Glutamatergic neuron (in vitro differentiated cells): ENCODE measurements around the gene UCK2. TPM values are rescaled to one million over a fixed set of nuclear protein-coding genes. Genes with fewer than 3 reads are reported as not detected.

ENCODE experiments used
- DNase-seq: peaks from one replicate; pipeline ENCODE4 v3.0.0; 2022
- H3K27ac Mint-ChIP-seq: one replicate; pipeline ENCODE4 v1.8.0; 2020; ENCODE audit warnings: mild to moderate bottlenecking, mixed read lengths, inconsistent platforms; ENCODE audit not compliant: unreplicated experiment
- H3K27me3 Mint-ChIP-seq: one replicate; pipeline ENCODE4 v1.8.0; 2020; ENCODE audit warnings: mild to moderate bottlenecking, moderate library complexity, mixed read lengths, inconsistent platforms; ENCODE audit not compliant: unreplicated experiment
- H3K36me3 Mint-ChIP-seq: one replicate; pipeline ENCODE4 v1.8.0; 2020; ENCODE audit warnings: mild to moderate bottlenecking, mixed read lengths, inconsistent platforms; ENCODE audit not compliant: unreplicated experiment
- H3K4me1 Mint-ChIP-seq: one replicate; pipeline ENCODE4 v1.8.0; 2020; ENCODE audit warnings: mild to moderate bottlenecking, low read depth, mixed read lengths, inconsistent platforms; ENCODE audit not compliant: unreplicated experiment
- H3K4me3 Mint-ChIP-seq: one replicate; pipeline ENCODE4 v1.8.0; 2020; ENCODE audit warnings: mild to moderate bottlenecking, mixed read lengths, inconsistent platforms; ENCODE audit not compliant: unreplicated experiment
- H3K9me3 Mint-ChIP-seq: one replicate; pipeline ENCODE4 v1.8.0; 2020; ENCODE audit warnings: mild to moderate bottlenecking, moderate library complexity, mixed read lengths, inconsistent platforms; ENCODE audit not compliant: unreplicated experiment
- CTCF ChIP-seq: fragments of 200-600 bp; sonication (generic); IDR thresholded peaks from one replicate; pipeline ENCODE4 v1.5.0; 2021; ENCODE audit not compliant: partially characterized antibody, unreplicated experiment
- total RNA-seq: library from RNA; stranded (reverse); fragmentation: NEBNext Ultra II Directional; extraction: Animal tissue kit (Norgen Biotek cat#: 25700); gene quantifications from one replicate; pipeline ENCODE4 v1.2.1, GENCODE V29; 2021; ENCODE audit not compliant: unreplicated experiment

Gene UCK2
- total RNA-seq, 1 donor from 2014 or later = 29.9 TPM

GRCh38 chr1:165849353-165850133, 22.1 kb downstream of the UCK2 start:
- H3K36me3 Mint-ChIP-seq = no peaks in the 10 kb centered on the region
- H3K27ac Mint-ChIP-seq = no peak overlapping the region
- H3K4me3 Mint-ChIP-seq = no peak overlapping the region
- peaks cover 25% of the 10 kb centered on the region for H3K4me1 Mint-ChIP-seq
- peaks cover 2% of the 10 kb centered on the region for H3K9me3 Mint-ChIP-seq
- DNase-seq = no peak
- no peaks in the 10 kb centered on the region for H3K27me3 Mint-ChIP-seq
- no peak for TF ChIP-seq CTCF

- Mint-ChIP-seq H3K27ac (no peak overlapping the region), H3K27me3 (peaks cover 1% of the 10 kb centered on the region), H3K4me3 (no peak overlapping the region), H3K36me3 (no peaks in the 10 kb centered on the region), H3K9me3 (peaks cover 2% of the 10 kb centered on the region), H3K4me1 (peaks cover 29% of the 10 kb centered on the region)
- no peak for DNase-seq
- TF ChIP-seq CTCF = no peak
Observed at GRCh38 chr1:165851034-165851658, 23.7 kb downstream of the UCK2 start.

- Mint-ChIP-seq H3K27ac (no peak overlapping the region), H3K9me3 (peaks cover 2% of the 10 kb centered on the region), H3K4me1 (peaks cover 44% of the 10 kb centered on the region), H3K27me3 (peaks cover 1% of the 10 kb centered on the region), H3K4me3 (no peak overlapping the region), H3K36me3 (no peaks in the 10 kb centered on the region)
- DNase-seq = no peak
- no peak for TF ChIP-seq CTCF
Observed at GRCh38 chr1:165852871-165853270, 25.5 kb downstream of the UCK2 start.

- TF ChIP-seq CTCF = no peak
- Mint-ChIP-seq H3K27me3 (peaks cover 1% of the 10 kb centered on the region), H3K9me3 (no peaks in the 10 kb centered on the region), H3K4me3 (no peak overlapping the region), H3K27ac (no peak overlapping the region), H3K4me1 (peaks cover 49% of the 10 kb centered on the region), H3K36me3 (no peaks in the 10 kb centered on the region)
- no peak for DNase-seq
Observed at GRCh38 chr1:165853528-165854075, 26.2 kb downstream of the UCK2 start.
